OCI-LY7 (cell line): Measurements from ENCODE around the gene SC5D. TPM values are rescaled to one million over a fixed set of nuclear protein-coding genes. Genes with fewer than 3 reads are reported as not detected.

Experiments used
- BruUV-seq: library from RNA; stranded (reverse); fragments of 400-500 nt; replicated peaks from 2 replicates; lab custom pipeline; 2021; lab: Mats Ljungman, UMichigan
- CTCF ChIA-PET: fragments of 300-600 bp; sonication (Branson Sonifier 250); formaldehyde crosslinking; loops from one replicate; lab custom pipeline; 2022; ENCODE audit warnings: antibody characterized with exemption; ENCODE audit not compliant: unreplicated experiment; lab: Charles Lee
- POLR2A ChIA-PET: fragments of 300-600 bp; sonication (Branson Sonifier 250); formaldehyde crosslinking; loops from one replicate; lab custom pipeline; 2022; ENCODE audit warnings: antibody characterized with exemption; lab: Charles Lee
- DNase-seq: peaks from one replicate; pipeline ENCODE4 v3.0.0-alpha.2; 2015; ENCODE audit warnings: low spot score
- H2AFZ ChIP-seq: fragments of 200-600 bp; sonication (generic), shearing (Covaris generic); 2 replicates; pipeline ENCODE4 v1.6.1; 2014; ENCODE audit warnings: mild to moderate bottlenecking, antibody characterized with exemption, low read length, moderate library complexity
- H3K27ac ChIP-seq: fragments of 200-600 bp; sonication (generic); 2 replicates; pipeline ENCODE4 v1.5.1; 2014; ENCODE audit warnings: mixed run types, low read depth, mild to moderate bottlenecking, moderate library complexity, low read length, inconsistent platforms; ENCODE audit not compliant: poor library complexity, severe bottlenecking
- H3K36me3 ChIP-seq: fragments of 200-600 bp; sonication (generic); 2 replicates; pipeline ENCODE4 v1.6.1; 2014; ENCODE audit warnings: mild to moderate bottlenecking, antibody characterized with exemption, low read length, moderate library complexity, mixed read lengths; ENCODE audit not compliant: insufficient read depth
- H3K4me1 ChIP-seq: fragments of 200-600 bp; sonication (generic); 2 replicates; pipeline ENCODE4 v1.5.1; 2014; ENCODE audit warnings: mild to moderate bottlenecking, low read length; ENCODE audit not compliant: insufficient read depth, poor library complexity, severe bottlenecking
- H3K4me2 ChIP-seq: fragments of 200-600 bp; sonication (generic); 2 replicates; pipeline ENCODE4 v1.6.1; 2014; ENCODE audit warnings: mild to moderate bottlenecking, low read length
- H3K4me3 ChIP-seq: fragments of 200-600 bp; sonication (generic); 2 replicates; pipeline ENCODE4 v1.5.1; 2014; ENCODE audit warnings: mild to moderate bottlenecking, low read depth, low read length; ENCODE audit not compliant: poor library complexity, severe bottlenecking
- H3K79me2 ChIP-seq: fragments of 200-600 bp; sonication (generic); 2 replicates; pipeline ENCODE4 v1.6.1; 2016; ENCODE audit warnings: low read depth, mild to moderate bottlenecking, low read length, moderate library complexity, mixed read lengths; ENCODE audit not compliant: insufficient read depth
- H3K9me2 ChIP-seq: fragments of 200-600 bp; sonication (generic); 2 replicates; pipeline ENCODE4 v1.6.1; 2016; ENCODE audit warnings: mild to moderate bottlenecking, low read length, mixed read lengths; ENCODE audit not compliant: insufficient read depth
- H3K9me3 ChIP-seq: fragments of 200-600 bp; sonication (generic); 2 replicates; pipeline ENCODE4 v1.6.1; 2014; ENCODE audit warnings: mild to moderate bottlenecking, mixed run types, low read length, mixed read lengths
- H4K20me1 ChIP-seq: fragments of 200-600 bp; sonication (generic); 2 replicates; pipeline ENCODE4 v1.6.1; 2014; ENCODE audit warnings: mild to moderate bottlenecking, antibody characterized with exemption, low read length, moderate library complexity, mixed read lengths; ENCODE audit not compliant: insufficient read depth
- CTCF ChIP-seq: fragments of 200-600 bp; sonication (generic); conservative IDR thresholded peaks from 2 replicates; pipeline ENCODE4 v1.5.1; 2014; ENCODE audit warnings: mild to moderate bottlenecking, antibody characterized with exemption, low read length, moderate library complexity, mixed read lengths
- EZH2phosphoT487 ChIP-seq: fragments of 200-600 bp; sonication (generic); IDR thresholded peaks from 2 replicates; pipeline ENCODE4 v1.6.1; 2018; ENCODE audit warnings: low read depth, borderline replicate concordance, mild to moderate bottlenecking, mixed run types, antibody characterized with exemption, low read length, moderate library complexity, mixed read lengths
- intact Hi-C: fragments of 100-400 bp; cut with micrococcal nuclease; formaldehyde crosslinking; loops from one replicate; pipeline ENCODE4 v1.10.0; 2022; ENCODE audit not compliant: unreplicated experiment
- total RNA-seq, 2 experiments: library from RNA; depleted of rRNA in 1 of 2; stranded (reverse); fragments of >200 nt in 1 of 2; shearing (Covaris generic) in 1 of 2; gene quantifications; 2 replicates each; pipeline ENCODE4 v1.2.3, GENCODE V29; 2014 to 2022

Gene SC5D
- total RNA-seq, 2 experiments from 2014 or later: 27.9 to 43.3 TPM

DNA sequence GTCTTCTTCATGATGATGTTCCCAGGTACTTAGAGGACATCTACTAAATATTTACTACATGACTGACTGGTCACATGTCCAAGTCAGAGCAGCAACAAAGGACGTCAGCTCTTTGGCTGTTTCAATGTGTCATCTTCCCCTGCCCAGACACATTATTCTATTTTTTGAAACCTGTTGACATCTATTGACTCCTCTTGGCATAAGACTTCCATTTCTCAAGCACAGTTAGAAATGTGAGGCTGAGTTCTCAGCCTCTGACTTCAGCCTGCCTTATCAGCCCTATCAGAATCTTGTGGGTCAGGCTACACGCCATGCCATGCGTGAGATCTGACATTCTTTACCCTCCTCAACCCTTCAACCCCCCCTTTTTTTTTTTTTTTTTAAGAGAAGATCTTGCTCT, 63.8 kb downstream of the SC5D start:
- TF ChIP-seq CTCF: no peak
- no peak for TF ChIP-seq EZH2phosphoT487
- no TSS peak for BruUV-seq
- H3K36me3 ChIP-seq: no peaks in the 10 kb centered on the region
- no peaks in the 10 kb centered on the region for H3K9me3 ChIP-seq
- no peaks in the 10 kb centered on the region for H4K20me1 ChIP-seq
- H3K27ac ChIP-seq: no peak overlapping the region
- intact Hi-C loops: no loop called here
- H2AFZ ChIP-seq: no peak overlapping the region
- CTCF ChIA-PET: interaction anchor here (1.2 kb wide), 1 partner anchor 19 kb away, joined by 3 read pairs; no protein-coding TSS in a partner anchor
- peaks cover 31% of the 10 kb centered on the region for H3K4me1 ChIP-seq
- H3K79me2 ChIP-seq: no peaks in the 10 kb centered on the region
- H3K9me2 ChIP-seq: no peaks in the 10 kb centered on the region
- POLR2A ChIA-PET: interaction anchor here (0.8 to 5.5 kb wide), 5 partner anchors 10 to 152 kb away, joined by 3 to 50 read pairs (median 4); no protein-coding TSS in a partner anchor
- DNase-seq: no peak
- no peak overlapping the region for H3K4me3 ChIP-seq
- H3K4me2 ChIP-seq: no peak overlapping the region

Other genes starting within 250 kb of the SC5D start
- gene TECTA, start 191.5 kb upstream of the SC5D start, total RNA-seq (2014; rRNA removed; shearing (Covaris generic)): 0.31 and 0.32 TPM in 2 replicates
- gene TECTA, start 191.5 kb upstream of the SC5D start, total RNA-seq (2022): 0.13 and 0.48 TPM in 2 replicates
- 219 and 228 TPM in 2 replicates for gene SORL1, start 159.5 kb downstream of the SC5D start, total RNA-seq (2014; rRNA removed; shearing (Covaris generic))
- 400 and 411 TPM in 2 replicates for gene SORL1, start 159.5 kb downstream of the SC5D start, total RNA-seq (2022)